ENCODE data around the gene EFS. TPM values are rescaled to one million over a fixed set of nuclear protein-coding genes. Genes with fewer than 3 reads are reported as not detected.
A peak's percentile ranks its signal among the peaks of the same experiment; 100 is the strongest.

EFS gene, protein sequence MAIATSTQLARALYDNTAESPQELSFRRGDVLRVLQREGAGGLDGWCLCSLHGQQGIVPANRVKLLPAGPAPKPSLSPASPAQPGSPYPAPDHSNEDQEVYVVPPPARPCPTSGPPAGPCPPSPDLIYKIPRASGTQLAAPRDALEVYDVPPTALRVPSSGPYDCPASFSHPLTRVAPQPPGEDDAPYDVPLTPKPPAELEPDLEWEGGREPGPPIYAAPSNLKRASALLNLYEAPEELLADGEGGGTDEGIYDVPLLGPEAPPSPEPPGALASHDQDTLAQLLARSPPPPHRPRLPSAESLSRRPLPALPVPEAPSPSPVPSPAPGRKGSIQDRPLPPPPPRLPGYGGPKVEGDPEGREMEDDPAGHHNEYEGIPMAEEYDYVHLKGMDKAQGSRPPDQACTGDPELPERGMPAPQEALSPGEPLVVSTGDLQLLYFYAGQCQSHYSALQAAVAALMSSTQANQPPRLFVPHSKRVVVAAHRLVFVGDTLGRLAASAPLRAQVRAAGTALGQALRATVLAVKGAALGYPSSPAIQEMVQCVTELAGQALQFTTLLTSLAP
- total RNA-seq = 1 to 10 TPM; 1.0 to 9.6 (median 2.8) TPM

DNA sequence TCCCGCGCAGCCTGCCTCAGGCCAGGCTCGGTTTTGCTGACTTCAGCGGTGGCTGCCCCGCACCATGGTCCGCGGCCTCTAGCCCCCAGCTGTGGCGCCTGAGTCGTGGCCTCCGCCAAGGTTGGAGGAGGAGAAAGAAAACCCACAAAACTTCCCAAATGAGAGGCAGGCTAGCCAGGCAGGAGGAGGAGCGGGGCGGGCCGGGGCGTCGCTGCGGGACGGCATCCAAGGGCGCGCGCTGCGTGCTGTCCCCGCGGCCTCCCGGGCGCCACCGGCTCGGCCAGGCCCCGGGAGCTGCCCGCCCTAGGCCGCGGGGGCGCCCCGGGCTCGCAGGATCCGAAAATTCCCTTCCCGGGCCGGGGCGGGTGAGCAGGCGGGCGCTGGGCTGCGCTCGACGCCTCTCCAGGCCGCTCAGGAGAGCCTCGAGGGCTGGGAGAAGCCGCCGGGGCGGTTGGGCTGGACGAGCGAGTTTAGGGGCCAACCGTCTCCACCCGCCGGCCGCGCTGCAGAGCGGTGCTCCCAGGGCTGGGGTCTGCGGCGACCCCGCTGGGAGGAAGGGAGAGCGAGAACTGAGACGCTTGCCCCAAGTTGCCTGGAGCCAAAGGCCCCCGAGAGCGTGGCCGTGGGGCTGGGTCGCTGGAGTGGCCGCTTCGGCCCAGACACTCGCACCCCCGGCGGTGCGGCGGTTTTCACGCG is at the start of gene EFS:
EFS (minus strand) TSS at position 137 of the 696 bp plus-strand sequence. CDS start 147 bp downstream, outside the sequence.
- in situ Hi-C loops (cut with MboI; ENCODE audit: low pct_unique_long_range_greater_than_20kb in 2 of 9, low sequenced_read_pairs in 9 of 9, unreplicated experiment in 9 of 9) = no loop called here
- Histone ChIP-seq H3K27ac (peak within 1 kb of the TSS in 1 of 2 donors; percentile 56), H3K4me1 (replicated peaks in 1 of 2) (peaks cover 9 to 47% of the 10 kb centered on the region in 2 donors), H3K4me3 (peak within 1 kb of the TSS in 4 of 5 donors; percentile 14 to 22 (median 17))
- ATAC-seq (replicated peaks in 6 of 8) = peak in 3 of 8 experiments; percentile 8 to 31 (median 12)
- WGBS, 10 experiments = 0 to 24% (median 8%) methylated on average over 1 to 23 of the region's 74 CpGs; no CpG with 5 or more reads in 6 of the 10 experiments

DNA sequence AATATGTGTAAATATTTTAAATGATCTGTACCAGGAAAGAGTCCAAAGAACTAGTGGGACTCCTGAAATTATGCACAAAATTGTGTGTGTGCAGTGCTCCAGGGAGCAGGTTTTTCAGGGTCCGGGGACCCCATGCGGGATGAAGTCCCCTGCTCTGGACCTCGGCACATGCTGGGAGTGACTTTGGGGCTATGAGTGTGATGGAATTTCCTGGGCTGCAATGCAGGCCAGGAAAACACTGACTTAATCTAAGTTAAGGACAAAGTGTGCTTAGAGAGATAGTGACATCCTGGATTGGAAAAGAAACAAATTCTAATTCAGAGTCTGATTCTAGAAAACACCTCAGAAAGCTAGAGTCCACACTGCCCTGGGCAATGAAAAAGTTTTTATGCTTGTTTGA is 49.3 kb upstream of the EFS start:
- 28 to 82% (median 67%) methylated on average over 1 to 3 of the region's 3 CpGs; no CpG with 5 or more reads in 5 of the 10 experiments for WGBS, 10 experiments
- no peak overlapping the region for H3K4me3 ChIP-seq
- H3K27ac ChIP-seq = no peak overlapping the region
- H3K4me1 ChIP-seq (replicated peaks in 1 of 2) = no peaks in the 10 kb centered on the region
- no peak for ATAC-seq (replicated peaks in 6 of 8)
- in situ Hi-C loops (cut with MboI; ENCODE audit: low pct_unique_long_range_greater_than_20kb in 2 of 9, low sequenced_read_pairs in 9 of 9, unreplicated experiment in 9 of 9) = no loop called here

DNA sequence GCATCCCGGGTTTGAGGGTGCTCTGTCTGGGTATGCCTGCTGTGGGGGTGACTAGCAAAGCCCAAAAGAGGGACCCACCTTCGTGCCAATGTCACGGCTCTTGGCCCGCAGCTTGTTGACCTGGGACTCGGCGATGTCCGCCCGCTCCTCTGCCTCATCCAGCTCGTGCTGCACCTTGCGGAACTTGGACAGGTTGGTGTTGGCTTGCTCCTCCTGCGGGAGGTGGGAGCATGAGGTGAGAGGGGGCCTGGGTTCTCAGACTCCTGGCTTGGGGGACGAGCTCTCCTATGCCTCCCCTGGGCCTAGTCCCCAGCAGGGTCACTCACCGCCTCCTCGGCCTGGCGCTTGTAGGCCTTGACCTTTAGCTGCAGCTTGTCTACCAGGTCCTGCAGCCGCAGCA is 48.7 kb upstream of the EFS start:
- Histone ChIP-seq H3K27ac (no peak overlapping the region), H3K4me1 (replicated peaks in 1 of 2) (no peaks in the 10 kb centered on the region), H3K4me3 (no peak overlapping the region)
- no peak for ATAC-seq (replicated peaks in 6 of 8)
- in situ Hi-C loops (cut with MboI; ENCODE audit: low pct_unique_long_range_greater_than_20kb in 2 of 9, low sequenced_read_pairs in 9 of 9, unreplicated experiment in 9 of 9) = no loop called here
- WGBS, 10 experiments = 71 to 93% (median 85%) methylated on average over 1 to 11 of the region's 16 CpGs; no CpG with 5 or more reads in 4 of the 10 experiments

DNA sequence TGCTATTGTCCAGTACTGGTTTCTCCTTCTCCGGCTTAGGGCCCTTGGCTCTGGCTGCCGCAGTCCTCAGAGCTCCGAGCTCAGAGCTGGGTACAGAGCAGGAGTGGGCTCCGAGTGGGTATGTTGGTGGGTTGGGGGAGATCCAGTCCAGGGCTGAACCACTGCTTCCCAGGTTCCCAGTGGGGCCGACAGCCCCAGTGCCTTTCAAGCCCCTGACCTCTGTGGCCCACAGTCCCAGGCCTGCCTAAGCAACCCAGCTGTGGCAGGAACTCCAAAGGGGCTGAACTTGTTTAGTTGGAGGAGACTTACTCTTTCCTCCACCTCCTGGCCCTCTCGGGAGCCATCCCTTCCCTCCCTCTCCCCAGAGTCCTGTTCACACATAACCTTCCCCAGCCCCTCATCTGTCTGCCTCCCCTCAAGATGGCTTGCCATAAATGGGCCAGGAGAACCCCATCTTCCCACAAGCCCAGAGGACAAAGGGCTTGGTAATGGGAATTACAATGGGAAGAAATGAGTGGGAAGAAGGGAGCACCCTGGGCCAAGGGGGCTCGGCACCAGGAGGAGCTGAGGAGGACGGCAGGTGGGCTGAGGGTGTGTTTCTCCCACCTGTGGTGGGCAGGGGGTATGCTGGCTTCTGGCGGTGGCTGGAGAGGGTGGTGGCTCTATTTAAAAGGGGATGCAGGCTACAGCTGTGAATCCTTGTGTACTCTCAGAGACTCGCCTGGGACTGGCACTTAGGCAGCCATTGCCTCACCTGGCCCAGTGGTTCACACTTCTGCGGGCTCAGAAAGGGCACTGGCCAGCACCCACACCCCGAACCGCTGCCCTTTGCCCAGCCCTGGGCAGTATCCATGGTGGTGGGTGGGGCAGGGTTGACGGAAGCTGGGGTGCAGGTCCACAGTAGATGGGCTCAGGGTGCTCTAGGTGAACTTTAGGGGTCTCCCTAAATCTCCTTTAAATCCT is 46.9 kb upstream of the EFS start:
- WGBS, 10 experiments = 60 to 100% (median 85%) methylated on average over 1 to 7 of the region's 14 CpGs; no CpG with 5 or more reads in 5 of the 10 experiments
- ATAC-seq (replicated peaks in 6 of 8) = no peak
- H3K4me1 ChIP-seq (replicated peaks in 1 of 2) = no peaks in the 10 kb centered on the region
- in situ Hi-C loops (cut with MboI; ENCODE audit: low pct_unique_long_range_greater_than_20kb in 2 of 9, low sequenced_read_pairs in 9 of 9, unreplicated experiment in 9 of 9) = no loop called here
- no peak overlapping the region for H3K27ac ChIP-seq
- H3K4me3 ChIP-seq = no peak overlapping the region

DNA sequence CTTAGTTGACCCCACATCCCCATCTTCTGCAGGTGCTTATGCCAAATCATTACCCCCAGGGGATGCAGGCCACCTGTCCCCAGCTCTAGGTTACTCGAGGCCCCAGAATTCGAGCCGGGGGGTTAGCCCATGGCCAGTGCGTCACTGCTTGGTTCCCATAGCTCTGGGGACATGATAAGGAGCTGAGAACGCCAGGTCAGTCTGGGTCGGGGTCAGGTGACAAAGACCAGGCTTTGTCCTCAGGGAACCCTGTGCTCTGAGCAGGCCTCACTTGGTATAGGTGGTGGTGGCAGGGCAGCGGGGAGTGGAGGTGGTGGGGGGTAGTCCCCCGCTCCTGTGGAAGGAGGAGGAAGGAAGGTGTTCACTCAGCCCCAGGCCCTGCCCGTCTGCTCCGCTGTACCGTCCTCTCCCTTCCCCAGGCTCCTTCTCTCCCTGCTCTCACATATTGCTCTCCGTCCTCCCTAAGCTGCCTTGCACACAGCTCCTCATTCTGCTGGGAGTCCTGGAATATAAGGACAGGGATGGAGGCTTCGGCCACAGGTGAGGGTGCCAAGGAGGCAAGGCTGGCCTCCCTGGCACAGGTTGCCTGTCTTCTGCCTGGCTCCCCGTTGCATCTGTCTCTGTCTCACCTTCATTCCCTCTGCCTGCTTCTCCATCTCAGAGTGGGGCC is 45.1 kb upstream of the EFS start:
- no peak for ATAC-seq (replicated peaks in 6 of 8)
- no peak overlapping the region for H3K4me3 ChIP-seq
- in situ Hi-C loops (cut with MboI; ENCODE audit: low pct_unique_long_range_greater_than_20kb in 2 of 9, low sequenced_read_pairs in 9 of 9, unreplicated experiment in 9 of 9) = no loop called here
- no peak overlapping the region for H3K27ac ChIP-seq
- no peaks in the 10 kb centered on the region for H3K4me1 ChIP-seq (replicated peaks in 1 of 2)
- WGBS, 10 experiments = 0 to 83% (median 70%) methylated on average over 1 to 10 of the region's 14 CpGs; no CpG with 5 or more reads in 6 of the 10 experiments

DNA sequence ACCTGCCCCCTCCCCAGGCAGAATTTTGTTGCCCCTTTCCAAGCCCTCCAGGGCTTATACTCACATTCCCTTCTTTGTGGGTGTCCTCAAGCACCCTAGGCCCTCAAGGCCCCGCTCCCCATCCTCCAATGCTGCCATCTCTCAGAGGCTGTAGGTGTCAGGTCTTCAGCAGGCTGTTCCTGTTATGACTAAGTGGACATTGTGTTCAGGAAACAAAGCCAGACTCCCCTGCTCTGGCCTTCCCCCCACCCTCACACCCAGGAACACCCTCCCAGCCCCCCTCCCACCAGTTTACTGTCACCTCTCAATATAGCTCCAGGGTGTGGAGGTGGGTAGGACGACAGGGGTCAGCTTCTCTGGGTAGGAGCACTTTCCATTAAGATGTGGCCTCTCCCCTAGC is 44.5 kb upstream of the EFS start:
- WGBS, 10 experiments = 83% methylated on average over 1 of the region's 2 CpGs; no CpG with 5 or more reads in 9 of the 10 experiments
- ATAC-seq (replicated peaks in 6 of 8) = no peak
- in situ Hi-C loops (cut with MboI; ENCODE audit: low pct_unique_long_range_greater_than_20kb in 2 of 9, low sequenced_read_pairs in 9 of 9, unreplicated experiment in 9 of 9) = no loop called here
- H3K27ac ChIP-seq = no peak overlapping the region
- no peak overlapping the region for H3K4me3 ChIP-seq
- no peaks in the 10 kb centered on the region for H3K4me1 ChIP-seq (replicated peaks in 1 of 2)

DNA sequence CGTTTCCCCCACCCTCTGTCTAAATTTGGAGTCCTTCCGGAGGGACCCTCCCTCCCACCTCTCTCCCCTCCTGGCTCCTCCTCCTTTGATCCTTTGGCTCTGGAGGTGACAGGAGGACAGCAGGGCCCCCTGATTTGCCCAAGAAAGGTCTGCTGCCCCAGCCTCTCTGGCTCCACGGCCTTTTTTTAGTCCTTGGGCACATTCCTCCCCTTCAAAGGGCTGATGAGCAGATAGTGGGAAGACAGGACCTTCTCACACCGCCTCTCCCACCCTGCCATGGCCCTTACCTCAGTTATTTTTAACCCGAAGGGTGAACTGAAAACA is 43.3 kb upstream of the EFS start:
- WGBS, 10 experiments = 0 to 85% (median 44%) methylated on average over 1 to 4 of the region's 5 CpGs; no CpG with 5 or more reads in 7 of the 10 experiments
- Histone ChIP-seq H3K4me1 (replicated peaks in 1 of 2) (no peaks in the 10 kb centered on the region), H3K27ac (no peak overlapping the region), H3K4me3 (no peak overlapping the region)
- no peak for ATAC-seq (replicated peaks in 6 of 8)
- in situ Hi-C loops (cut with MboI; ENCODE audit: low pct_unique_long_range_greater_than_20kb in 2 of 9, low sequenced_read_pairs in 9 of 9, unreplicated experiment in 9 of 9) = no loop called here

DNA sequence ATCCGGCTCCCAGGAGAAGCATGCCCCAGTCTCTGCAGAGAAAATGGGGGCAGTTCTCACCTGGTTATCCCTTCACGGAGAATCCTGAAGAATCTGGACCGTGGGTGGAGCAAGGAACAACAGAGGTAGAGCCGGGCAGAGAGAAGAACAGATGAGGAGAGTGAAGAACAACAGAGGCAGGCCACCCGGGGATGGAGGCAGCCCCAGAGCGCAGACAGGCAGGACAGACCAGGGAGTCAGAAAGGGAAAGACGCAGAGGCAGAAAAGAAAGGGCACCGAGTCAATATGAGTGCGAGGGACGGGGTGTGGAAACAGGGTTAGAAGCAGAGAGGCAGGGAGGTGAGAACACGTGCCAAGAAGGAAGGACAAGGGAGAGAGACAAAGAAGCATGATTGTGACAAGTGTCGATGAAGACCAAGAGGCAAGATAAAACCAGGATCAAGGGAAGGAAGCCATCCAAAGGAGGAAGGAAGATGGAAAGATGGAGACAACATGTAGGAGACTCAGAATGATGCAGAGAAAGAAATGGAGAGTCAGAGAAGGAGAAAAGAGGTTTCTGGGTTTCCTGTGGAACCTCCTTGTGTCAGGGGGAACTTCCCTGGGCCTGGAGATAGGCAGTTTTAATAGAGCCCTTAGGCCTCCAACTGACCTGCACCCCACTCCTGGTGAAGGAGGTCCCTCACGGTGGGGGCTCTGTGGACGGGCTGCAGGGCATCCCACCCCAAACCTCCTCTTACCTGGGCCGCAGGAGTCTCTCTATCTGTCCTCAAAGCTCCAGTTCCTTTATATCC is 42.7 kb upstream of the EFS start, which contains the start of gene MYH6:
MYH6 (minus strand) TSS at position 758 of the 791 bp plus-strand sequence. CDS start 1,050 bp downstream, outside the sequence.
- Histone ChIP-seq H3K4me1 (replicated peaks in 1 of 2) (no peaks in the 10 kb centered on the region), H3K4me3 (no peak within 1 kb of the TSS), H3K27ac (no peak within 1 kb of the TSS)
- no peak for ATAC-seq (replicated peaks in 6 of 8)
- whole genome bisulfite sequencing, 10 experiments = 31 to 89% (median 70%) methylated on average over 2 to 11 of the region's 15 CpGs
- in situ Hi-C loops (cut with MboI; ENCODE audit: low pct_unique_long_range_greater_than_20kb in 2 of 9, low sequenced_read_pairs in 9 of 9, unreplicated experiment in 9 of 9) = no loop called here

DNA sequence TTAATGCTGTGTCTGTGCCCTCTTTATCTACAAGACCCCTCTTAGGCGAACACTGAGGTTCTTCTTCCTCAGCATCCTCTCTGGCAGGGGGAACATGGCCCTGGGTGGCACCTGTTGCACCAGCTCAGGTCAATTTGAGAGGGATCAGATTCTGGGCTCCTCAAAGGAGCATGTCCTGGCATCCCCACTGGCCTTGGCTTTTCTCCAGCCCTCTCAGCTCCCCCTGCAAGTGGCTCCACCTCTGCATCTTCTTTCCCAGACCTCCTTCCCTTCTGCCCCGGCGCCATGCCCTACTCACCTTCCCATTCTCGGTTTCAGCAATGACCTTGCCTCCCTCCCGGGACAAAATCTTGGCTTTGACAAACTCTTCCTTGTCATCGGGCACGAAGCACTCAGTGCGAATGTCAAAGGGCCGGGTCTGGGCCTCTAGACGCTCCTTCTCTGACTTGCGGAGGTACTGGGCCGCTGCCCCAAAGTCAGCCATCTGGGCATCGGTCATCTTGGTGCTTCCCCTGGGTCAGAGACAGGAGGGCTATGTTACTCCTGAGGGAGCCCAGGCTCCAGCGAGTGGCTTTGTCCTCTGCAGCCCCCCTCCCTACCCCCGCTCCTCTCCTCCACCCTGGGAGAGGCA is 41.9 kb upstream of the EFS start:
- WGBS, 10 experiments = 10 to 100% (median 81%) methylated on average over 2 to 4 of the region's 15 CpGs; no CpG with 5 or more reads in 4 of the 10 experiments
- ATAC-seq (replicated peaks in 6 of 8) = no peak
- no peaks in the 10 kb centered on the region for H3K4me1 ChIP-seq (replicated peaks in 1 of 2)
- H3K4me3 ChIP-seq = no peak overlapping the region
- H3K27ac ChIP-seq = no peak overlapping the region
- in situ Hi-C loops (cut with MboI; ENCODE audit: low pct_unique_long_range_greater_than_20kb in 2 of 9, low sequenced_read_pairs in 9 of 9, unreplicated experiment in 9 of 9) = no loop called here

DNA sequence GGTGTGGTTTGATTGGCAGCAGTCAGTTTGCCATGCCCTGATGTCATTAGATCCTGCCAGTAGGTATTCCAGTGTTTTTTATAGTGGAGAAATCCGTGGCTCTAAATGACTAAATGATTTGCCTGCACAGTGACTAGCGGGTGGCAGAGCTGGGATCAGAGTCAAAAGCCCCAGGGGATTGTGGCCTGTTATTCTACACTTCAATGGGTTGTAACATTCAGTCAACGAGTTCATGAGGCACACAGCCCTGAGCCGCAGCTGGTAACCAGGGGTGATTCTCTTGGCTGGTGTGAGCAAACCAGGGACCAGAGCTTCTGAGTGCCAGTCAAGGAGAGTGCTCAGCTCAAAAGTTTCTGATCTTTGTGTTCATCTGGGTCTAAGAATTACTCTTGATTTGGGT is 41.3 kb upstream of the EFS start:
- H3K4me1 ChIP-seq (replicated peaks in 1 of 2) = no peaks in the 10 kb centered on the region
- no peak overlapping the region for H3K4me3 ChIP-seq
- WGBS, 10 experiments = 0 to 29% (median 13%) methylated on average over 1 to 4 of the region's 4 CpGs; no CpG with 5 or more reads in 6 of the 10 experiments
- in situ Hi-C loops (cut with MboI; ENCODE audit: low pct_unique_long_range_greater_than_20kb in 2 of 9, low sequenced_read_pairs in 9 of 9, unreplicated experiment in 9 of 9) = no loop called here
- no peak overlapping the region for H3K27ac ChIP-seq
- peak in 4 of 8 experiments; percentile 40 to 93 (median 50) for ATAC-seq (replicated peaks in 6 of 8)

DNA sequence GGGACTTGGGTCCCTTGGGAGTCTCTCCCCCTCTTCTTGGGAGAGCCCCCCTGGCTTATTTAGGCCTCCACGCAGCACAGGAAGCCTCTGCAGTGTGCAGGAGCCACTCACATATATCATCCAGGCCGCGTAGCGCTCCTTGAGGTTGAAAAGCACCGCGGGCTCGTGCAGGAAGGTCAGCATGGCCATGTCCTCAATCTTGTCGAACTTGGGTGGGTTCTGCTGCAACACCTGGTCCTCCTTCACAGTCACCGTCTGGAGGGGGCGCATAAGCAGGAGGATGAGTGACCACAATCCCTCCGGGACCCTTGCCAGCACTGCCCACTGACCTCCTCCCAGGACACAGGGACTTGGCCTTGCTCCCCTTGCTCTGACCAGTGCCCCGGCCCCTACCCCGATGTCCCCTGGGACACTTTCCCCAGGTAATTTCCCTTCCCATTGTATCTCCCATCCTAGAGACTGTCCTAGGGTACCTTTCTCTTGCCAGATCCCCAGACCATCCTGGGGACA is 40.6 kb upstream of the EFS start:
- Histone ChIP-seq H3K4me1 (replicated peaks in 1 of 2) (no peaks in the 10 kb centered on the region), H3K4me3 (no peak overlapping the region), H3K27ac (no peak overlapping the region)
- WGBS, 10 experiments = 67 to 100% (median 84%) methylated on average over 1 to 4 of the region's 13 CpGs; no CpG with 5 or more reads in 6 of the 10 experiments
- ATAC-seq (replicated peaks in 6 of 8) = no peak
- in situ Hi-C loops (cut with MboI; ENCODE audit: low pct_unique_long_range_greater_than_20kb in 2 of 9, low sequenced_read_pairs in 9 of 9, unreplicated experiment in 9 of 9) = no loop called here
